SKM-1 (cell line): Measurements from ENCODE around the gene RASA3.
"Not testable (repeated sequence)": the region's sequence is repeated elsewhere in the genome, so short reads cannot be mapped to it uniquely, and the experiment has no call there.

Experiments
- DNase-seq: peaks from one replicate; lab custom pipeline; 2025; ENCODE audit not compliant: unreplicated experiment; lab: John Stamatoyannopoulos, UW

The RASA3 gene

GRCh38 chr13:113995051-113995601, 137.3 kb downstream of the RASA3 start:
- no peak for DNase-seq

- DNase-seq = no peak
Measured at GRCh38 chr13:113992276-113993005, 140.0 kb downstream of the RASA3 start.

- no peak for DNase-seq
Measured at GRCh38 chr13:113991676-113992179, 140.7 kb downstream of the RASA3 start.

- no peak for DNase-seq
Measured at GRCh38 chr13:113991191-113991669, 141.2 kb downstream of the RASA3 start.

GRCh38 chr13:113990321-113990837, 142.0 kb downstream of the RASA3 start:
- DNase-seq = no peak

- no peak for DNase-seq
Measured at GRCh38 chr13:113989585-113990300, 142.7 kb downstream of the RASA3 start.

GRCh38 chr13:113988859-113989258, 143.6 kb downstream of the RASA3 start:
- not testable (repeated sequence) for DNase-seq

GRCh38 chr13:113982296-113982661, 150.1 kb downstream of the RASA3 start:
- DNase-seq = no peak

GRCh38 chr13:113981611-113982295, 150.7 kb downstream of the RASA3 start:
- no peak for DNase-seq

GRCh38 chr13:113981194-113981605, 151.2 kb downstream of the RASA3 start:
- no peak for DNase-seq

GRCh38 chr13:113980489-113981064, 151.8 kb downstream of the RASA3 start:
- DNase-seq = no peak

GRCh38 chr13:113979791-113980471, 152.5 kb downstream of the RASA3 start:
- no peak for DNase-seq

- no peak for DNase-seq
Measured at GRCh38 chr13:113978741-113979481, 153.5 kb downstream of the RASA3 start.

GRCh38 chr13:113977976-113978375, 154.4 kb downstream of the RASA3 start:
- no peak for DNase-seq

- no peak for DNase-seq
Measured at GRCh38 chr13:113976711-113977684, 155.4 kb downstream of the RASA3 start.

GRCh38 chr13:113975416-113975815, 157.0 kb downstream of the RASA3 start:
- DNase-seq = no peak

GRCh38 chr13:113974304-113975281, 157.8 kb downstream of the RASA3 start:
- DNase-seq = no peak
